SKM-1 (cell line): Measurements from ENCODE around the gene COL25A1.
"Not testable (repeated sequence)": the region's sequence is repeated elsewhere in the genome, so short reads cannot be mapped to it uniquely, and the experiment has no call there.

ENCODE experiments used
- DNase-seq: peaks from one replicate; lab custom pipeline; 2025; ENCODE audit not compliant: unreplicated experiment; lab: John Stamatoyannopoulos, UW

COL25A1 gene

DNA sequence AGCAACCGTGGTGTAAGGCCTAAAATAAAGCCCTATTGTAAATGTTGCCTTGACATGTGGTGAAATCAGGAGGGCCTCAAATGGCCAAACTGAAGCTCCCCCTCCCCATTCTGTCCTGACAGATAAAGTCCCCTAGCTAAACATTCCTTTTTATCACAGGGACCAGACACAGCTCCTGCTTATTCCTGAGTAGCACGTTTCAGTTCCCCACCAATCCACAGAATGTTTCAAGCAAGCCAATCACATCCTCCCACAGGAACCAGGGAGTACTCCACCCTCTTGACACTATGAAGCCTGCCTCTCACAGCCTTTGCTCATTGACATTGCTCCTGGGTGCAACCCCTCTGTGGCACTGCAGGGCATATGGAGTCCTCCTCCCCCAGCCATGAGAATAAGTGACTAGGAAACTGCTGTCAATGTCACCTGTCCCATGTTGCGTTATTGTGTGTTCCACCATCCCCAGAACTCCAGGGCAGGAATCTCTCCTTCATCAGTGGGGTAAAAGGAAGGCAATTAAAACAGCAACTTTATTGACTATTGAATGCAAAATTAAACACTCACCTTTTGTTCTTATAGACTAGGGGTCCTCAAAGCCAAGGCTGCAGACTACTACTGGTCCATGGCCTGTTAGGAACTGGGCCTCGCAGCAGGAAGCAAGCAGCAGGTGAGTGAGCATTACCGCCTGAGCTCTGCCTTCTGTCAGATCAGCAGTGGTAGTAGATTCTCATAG lies 128.1 kb downstream of the COL25A1 start:
- DNase-seq: no peak

DNA sequence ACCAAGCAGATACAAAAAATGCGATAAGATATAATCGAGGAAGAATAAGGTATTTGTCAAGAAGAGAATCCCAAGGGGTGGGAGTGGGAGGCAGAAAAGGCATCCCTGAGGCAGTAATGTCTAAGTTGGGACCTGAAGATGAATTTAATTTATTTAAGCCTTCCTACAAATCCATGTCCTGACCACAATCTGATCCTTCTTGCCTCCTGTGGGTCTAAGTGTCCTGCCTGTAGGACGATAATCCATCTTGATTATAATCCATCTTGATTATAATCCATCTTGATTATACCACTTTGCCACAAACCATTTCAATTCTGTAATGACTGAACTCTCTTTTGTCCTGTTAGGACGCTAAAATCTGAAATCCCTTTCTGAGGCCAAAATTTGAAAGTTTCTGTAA lies 130.2 kb downstream of the COL25A1 start:
- no peak for DNase-seq

DNA sequence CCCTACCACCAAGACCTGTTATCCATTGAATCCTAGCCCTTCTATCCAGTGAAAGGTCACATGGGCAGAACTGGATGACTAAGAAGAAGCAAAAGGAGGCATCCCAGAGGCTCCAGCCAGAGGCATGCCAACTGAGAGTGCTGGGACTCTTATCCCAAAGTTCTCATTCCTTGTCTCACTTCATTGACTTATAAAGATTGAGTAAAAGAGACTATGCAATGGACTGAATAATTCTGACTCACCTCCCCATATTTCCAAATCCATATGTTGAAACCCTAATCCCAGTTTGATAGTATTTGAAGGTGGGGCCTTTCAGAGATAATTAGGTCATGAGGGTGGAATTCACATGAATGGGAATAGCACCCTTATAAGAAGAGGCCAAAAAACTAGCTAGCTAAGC lies 131.4 kb downstream of the COL25A1 start:
- DNase-seq: no peak

DNA sequence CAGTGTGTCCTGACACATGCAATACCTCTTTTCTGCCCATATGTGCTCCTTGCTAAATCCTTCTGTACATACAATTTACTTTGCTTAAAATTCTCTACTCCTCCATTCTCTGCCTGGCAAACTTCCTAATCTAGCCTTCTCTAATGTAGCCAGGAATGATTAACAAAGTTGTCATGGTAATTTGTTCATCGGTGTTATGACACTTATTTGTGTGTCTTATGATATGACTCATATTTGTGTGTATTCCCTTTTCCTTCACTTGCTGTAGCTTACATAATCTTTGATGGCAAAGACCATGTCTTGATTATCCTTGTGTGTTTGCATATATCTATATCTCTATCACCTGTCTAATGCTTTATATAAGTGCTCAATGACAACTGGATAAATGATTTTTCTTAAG lies 133.3 kb downstream of the COL25A1 start:
- DNase-seq: no peak

DNA sequence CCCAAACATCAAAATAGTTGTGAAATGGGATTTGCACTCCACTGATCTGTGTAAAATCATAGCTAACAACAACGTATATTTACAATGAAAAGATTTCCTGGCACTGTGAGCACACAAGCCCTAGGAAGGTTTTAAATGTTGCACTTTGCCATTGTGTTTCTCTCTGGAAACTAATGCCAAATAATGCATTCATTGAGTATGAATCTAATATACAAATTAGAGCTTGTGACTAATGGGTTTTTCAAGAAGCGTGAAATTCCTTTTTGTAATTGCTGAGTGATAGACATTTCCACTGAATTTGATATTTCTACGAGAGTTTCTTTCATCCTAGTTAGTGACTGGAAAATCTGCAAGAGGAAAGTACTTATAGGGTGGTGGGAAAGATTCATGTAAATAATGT lies 135.9 kb downstream of the COL25A1 start:
- DNase-seq: no peak

DNA sequence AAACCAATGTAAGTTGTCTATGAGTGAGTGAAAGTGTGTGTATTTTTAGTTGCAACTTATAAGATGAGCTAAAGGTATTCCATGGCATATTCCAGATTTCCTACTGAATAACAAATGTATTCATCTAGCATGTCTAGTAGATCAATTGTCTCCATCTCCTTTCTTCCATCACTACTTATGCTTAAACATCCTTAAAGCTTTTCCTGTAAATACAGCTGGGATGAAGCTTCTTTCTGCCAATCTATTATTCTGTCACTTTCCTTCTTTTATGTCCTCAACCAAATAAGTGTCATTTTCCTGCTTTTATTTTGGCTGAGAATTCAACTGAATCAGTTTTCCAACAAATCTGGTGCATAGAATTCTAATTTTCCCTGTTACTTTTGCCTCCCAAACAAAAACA lies 136.3 kb downstream of the COL25A1 start:
- no peak for DNase-seq

DNA sequence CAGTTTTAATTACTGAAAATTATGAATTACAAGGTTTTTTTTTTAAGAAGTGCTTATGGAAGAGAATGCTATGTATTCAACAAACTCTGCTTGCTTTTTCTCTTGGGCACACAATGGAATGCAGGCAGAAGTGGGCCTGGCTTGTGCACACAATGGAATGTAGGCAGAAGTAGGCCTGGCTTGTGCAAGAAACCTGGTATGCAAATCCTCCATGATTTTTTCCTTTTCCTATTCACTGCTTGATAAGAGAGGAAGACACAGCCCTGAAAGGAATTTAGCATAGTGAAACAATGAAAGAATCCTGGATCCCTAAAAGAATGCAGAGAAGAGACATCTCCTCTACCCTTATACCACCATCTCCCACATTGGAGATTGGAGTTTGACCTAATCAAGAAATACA lies 138.4 kb downstream of the COL25A1 start:
- DNase-seq: no peak

DNA sequence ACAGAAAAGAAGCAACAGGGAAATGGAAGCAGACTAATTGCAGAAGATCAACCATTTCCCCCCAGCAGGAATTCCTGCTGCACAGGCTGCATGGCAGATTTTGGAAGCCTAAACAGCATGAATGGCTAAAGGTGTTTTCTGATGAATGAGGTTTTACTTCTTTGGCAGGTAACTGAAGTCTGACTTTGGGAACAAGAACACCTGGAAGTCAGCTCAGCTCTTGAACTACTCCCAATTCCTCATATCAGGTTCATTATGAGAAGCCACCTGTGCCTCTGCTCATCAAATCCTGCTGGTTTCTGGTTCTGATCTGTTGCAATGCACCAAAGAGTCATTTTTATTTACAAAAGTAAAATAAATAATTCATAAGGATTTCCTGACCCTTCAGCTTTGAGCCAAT lies 139.0 kb downstream of the COL25A1 start:
- DNase-seq: no peak

DNA sequence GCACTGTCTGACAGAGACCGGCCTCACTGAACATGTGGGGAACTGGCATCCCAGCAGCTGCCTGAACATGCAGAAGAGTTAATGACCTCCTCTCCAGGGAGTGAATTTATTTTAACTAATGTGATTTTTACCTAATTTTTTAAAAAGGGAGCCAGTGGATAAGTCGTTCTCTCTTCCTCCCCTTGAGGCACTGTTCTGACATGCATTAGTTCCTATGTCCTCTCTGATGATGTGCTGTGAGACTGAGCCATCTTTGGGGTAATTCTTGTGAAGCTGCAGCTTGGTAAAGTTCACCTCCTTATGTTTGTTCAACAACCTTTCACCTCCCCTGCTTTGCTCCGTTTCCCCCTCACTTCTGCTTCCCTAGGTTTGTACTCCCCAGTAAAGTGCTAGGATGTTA lies 139.7 kb downstream of the COL25A1 start:
- DNase-seq: no peak

DNA sequence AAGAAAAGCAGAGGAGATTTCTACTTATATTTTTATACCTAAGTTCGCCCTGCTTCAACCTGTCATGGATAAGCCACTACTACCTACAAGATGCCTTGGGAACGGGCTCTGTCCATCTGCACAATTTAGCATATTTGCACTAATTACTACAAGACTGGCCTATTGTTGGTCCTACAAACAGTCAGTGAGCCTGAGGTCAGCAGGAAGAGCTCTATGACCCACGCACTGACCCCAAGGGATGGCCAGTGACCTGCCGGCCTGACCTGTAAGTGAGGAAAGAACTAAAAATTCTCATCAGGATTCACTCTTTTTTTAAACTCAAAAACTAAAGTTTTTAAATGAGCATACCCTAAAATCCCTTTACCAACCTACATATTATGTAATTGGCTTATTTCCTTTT lies 142.0 kb downstream of the COL25A1 start:
- no peak for DNase-seq

DNA sequence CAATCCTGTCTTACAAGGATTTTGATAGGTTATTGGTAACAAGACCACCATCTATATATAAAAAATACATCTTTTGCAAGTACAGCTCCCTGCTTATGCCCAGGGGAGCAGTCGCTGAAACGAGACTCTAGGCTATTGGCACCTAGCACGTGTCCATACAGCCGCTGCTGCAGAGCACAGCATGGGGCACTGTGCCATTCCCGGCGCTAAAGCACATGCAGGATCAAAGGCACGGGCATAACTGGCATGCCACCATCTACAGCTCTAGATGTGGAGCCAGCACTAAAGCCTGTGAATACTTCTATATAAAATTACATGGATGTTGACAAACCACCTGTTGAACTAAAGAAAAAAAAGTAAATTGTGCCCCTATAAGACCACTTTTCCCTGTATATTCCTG lies 144.8 kb downstream of the COL25A1 start:
- DNase-seq: no peak

DNA sequence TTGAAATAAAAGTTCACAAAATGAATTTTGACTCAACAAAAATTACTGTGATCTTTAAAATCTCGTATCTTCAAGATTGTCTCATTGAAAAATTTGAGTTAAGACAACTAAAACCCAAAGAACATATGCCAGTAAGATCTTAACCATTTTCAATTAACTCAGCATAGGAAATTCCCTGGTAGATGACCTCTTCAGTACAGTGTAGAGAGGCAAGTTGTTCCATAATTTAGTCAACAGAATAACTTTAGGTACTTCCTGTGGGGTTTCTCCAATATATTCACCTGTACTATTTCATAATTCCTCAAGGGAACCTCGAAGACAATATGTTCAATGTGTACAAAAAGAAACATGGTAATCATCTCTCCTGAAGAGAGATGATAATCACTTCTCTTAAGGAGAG lies 145.3 kb downstream of the COL25A1 start:
- no peak for DNase-seq

DNA sequence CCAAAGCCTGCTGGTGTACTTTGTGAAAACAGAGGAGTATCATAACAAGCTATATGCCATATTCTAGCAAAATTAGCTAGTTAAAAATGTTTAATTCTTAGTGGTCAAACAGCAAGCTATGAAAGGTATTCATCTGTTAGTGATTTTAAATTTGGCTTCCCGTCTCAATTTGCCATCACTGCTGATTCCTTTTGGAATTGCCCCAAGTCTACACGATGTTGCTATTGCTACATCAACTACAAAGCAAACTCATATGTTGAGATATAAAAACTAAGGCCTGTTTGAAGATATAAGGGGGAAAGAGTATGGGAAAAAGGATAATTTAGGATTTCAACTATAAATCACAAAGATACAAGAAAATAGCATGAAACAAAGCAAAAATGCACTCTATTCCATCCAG lies 146.1 kb downstream of the COL25A1 start:
- DNase-seq: no peak

DNA sequence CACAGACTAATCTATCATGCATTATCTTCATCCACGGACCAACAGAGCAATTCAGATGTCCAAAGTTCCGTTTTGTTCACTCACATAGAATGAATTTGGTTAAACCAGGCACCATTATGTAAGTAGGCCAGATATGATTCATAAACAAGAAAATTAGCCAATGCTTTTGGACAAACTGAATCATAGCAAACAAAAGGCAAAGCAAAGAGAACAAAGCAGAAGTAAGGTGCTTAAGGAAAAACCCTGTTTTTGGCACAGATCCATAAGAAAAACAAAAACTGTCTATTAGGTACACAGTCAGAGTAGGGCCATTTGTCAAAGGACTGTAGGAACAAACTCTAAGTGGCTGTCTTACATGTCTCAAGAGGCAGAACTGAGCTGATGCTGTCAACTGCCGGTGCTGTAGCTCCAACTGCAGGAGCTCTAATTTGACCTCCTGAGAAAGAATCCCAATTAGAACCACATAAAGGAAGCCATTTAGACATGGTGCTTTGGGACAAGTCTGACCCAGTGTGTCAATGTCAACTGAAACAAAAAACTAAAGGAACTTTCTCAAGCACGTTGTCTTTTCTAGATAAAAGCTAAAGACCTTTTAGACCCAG lies 146.7 kb downstream of the COL25A1 start:
- DNase-seq: no peak

DNA sequence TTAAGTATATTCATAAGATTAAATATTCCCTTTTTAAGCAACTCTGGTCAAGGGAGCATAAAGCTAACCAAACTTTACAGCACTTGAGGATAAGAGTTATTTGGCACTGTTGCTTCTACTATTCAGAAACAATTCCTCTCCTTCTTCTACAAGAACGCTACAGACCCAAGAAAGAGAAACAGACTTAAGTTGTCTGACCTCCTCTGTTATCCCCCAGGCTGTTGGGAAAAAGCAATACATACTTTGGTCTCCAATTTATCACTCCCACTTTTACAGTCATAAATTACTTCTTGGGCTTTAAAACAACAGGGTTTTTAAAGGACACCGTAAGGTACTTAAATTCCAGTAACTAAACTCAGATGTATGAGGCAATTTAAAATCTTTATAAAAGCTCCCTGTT lies 147.4 kb downstream of the COL25A1 start:
- DNase-seq: no peak

DNA sequence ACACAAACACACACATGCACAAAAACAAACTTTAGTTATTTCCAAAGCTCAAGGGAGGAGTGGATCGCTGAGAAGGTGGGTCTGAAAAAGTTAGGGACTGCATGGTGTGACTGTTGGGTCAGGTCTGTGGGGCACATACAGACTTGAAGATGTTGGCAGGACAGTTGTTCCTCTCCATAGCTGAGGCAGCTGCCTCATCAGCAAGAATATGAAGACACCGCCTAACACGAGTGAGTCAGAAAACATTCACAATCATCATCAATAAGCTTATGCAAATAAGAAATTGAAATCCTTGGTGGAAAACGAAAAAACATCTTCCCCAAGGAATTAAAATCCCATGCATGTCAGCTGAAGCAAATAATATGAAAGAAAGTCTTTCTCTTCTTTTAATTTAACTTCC lies 148.0 kb downstream of the COL25A1 start:
- no peak for DNase-seq

DNA sequence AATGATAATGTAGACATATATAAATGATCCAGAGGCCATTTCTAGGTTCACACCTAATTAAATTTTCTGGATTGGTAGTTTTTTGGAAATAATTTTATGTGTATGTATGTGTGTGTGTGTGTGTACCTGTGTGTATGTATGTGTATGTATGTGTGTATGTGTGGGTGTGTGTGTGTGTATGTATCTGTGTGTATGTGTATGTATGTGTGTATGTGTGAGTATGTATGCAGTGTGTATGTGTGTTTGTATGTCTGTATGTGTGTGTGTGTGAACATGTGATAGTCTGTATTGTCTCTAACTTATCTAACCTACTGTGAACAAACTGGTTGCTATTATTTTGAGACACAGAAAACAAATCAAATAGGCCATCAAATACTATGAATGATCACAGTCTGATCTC lies 152.6 kb downstream of the COL25A1 start:
- no peak for DNase-seq

DNA sequence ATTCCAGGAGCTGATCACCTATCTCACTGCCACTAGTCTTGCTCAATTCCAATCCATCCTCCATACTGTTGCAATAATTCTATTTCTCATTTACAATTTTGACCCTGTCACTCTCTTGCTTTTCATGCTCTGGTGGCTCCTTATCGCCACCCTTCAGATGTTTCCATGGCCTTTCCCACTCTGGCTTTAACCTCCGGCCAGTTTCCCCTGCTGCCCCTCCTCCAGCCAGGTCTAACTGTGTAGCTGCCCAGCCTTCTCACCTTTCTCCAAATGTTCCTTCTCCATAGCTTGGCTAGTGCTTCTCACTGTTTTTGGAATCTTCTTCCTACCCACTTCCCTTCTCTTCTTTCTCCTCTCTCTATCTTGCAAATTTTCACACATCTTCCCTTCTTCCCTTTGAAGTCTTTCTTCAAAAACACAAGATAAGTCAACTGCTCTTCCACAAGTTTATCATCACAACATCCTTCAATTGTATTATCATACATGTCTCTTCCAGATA lies 153.8 kb downstream of the COL25A1 start:
- DNase-seq: no peak

DNA sequence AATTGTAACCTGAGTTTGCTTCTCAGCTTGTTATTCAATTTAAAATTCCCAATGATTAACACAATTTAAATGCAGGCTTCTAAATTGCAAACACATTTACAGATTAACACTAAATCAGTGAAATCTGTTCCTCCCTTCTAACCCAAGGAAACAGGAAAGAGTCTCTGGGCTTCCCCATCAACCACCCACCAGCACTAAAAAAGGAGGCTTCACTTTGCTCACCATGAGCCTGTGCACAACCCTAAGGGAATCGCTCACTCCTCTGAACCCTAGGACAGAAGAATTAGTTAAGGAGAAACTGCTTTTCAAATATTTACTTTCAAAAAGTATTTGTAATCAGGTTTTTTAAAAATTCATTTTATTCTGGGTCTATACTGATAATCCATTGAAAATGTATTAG lies 155.3 kb downstream of the COL25A1 start:
- no peak for DNase-seq

DNA sequence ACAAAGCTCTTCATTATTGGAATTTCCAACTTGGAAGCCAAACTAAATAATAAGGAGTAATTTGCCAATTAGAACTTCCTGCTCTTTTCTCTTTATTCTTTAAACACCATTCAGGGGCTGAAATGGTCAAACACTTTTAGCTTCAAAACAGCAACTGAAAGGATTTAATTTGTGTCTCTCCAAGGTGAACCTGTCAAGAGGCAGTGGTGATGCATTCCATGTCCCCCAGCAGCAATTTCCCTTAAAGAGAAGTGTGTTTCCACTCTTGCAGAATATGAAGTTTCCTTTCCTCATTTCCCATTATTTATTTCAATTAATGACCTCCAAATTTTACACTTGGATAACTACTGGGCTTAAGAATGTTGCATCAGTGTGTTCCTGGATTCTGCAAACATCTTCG lies 156.0 kb downstream of the COL25A1 start:
- no peak for DNase-seq

DNA sequence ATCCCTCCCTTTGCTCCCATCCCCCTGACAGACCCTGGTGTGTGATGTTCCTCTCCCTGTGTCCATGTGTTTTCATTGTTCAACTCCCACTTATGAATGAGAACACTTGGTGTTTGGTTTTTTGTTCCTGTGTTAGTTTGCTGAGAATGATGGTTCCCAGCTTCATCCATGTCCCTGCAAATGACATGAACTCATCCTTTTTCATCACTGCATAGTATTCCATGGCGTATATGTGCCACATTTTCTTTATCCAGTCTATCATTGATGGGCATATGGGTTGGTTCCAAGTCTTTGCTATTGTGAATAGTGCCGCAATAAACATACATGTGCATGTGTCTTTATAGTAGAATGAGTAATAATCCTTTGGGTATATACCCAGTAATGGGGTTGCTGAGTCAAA lies 164.3 kb downstream of the COL25A1 start:
- DNase-seq: not testable (repeated sequence)

DNA sequence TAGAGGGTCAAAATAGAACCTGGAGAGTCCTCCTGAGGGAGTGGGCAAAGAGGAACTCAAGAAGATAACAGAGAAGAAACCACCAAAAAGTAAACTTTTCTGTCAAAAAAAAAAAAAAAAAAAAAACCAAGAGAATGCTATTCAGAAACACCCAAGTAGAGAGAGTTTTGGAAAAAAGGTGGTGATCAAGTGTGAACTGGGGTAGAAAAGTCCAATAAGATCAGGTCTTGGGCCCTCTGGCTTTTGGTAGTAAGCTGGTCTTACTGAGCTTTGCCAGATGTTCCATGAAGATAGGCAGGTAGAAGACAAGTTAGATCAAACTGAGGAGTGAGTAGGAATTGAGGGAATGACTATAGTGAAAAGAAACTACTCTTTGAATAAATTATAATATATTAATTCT lies 167.5 kb downstream of the COL25A1 start:
- DNase-seq: no peak

DNA sequence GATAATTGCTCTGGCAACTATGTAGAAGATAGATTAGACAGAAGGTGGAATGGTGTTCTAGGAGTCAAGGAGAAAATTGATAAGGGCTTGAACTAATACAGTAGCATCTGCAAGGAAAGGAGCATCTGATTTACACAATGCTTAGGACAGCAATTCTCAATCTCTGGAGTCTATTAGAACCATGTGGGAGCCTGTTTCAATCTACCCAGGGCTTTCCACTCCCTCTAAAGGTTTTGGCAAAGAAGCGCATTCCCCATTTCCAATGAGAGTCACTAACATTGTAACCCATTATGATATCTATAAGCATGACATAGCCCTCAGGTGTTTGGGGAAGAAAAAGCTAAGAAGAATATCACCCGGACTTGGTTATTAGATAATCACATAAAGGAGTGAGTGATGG lies 168.2 kb downstream of the COL25A1 start:
- no peak for DNase-seq
